ENCODE results near the gene DGKZ. TPM values are rescaled to one million over a fixed set of nuclear protein-coding genes. Genes with fewer than 3 reads are reported as not detected.

The DGKZ gene
- total and polyA plus RNA-seq, 2 experiments from 2014 or later = 21.4 to 62.7 TPM

DNA sequence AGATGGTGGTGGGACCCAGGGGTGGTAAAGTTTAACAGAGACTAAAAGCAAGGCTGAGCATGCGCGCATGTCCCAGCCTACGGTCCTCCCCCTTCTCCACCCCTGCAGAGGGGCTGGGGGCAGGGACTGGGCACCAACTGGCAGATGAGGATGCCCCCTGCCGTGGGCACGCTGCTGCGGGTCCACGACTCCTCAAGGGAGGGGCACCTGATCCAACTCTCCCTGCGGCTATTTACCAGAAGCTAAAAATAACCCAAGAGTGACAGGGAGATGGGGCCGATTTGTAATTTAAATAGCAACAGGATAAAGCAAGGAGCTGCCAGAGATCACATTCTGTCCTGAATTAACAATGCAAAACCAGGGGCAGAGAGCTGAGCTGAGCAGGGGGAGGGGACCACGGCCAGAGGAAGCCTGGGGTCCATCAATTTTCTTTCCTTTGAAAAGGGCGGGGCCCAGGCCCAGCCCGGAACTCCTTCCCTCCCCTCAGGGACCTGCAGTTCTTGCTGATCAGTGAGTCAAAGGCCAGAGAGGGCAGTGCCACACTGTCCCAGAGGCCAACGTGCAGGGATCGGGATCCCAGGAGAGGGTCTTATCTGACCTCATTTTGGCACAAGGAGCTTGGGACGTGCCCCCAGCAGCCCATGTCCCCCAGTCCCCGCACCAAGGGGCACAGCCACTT is 8.1 kb upstream of the DGKZ start:
- WGBS, 2 experiments (ENCODE audit: low coverage in 1 of 2, low lambda C conversion rate in 2 of 2, missing lambda C conversion rate in 2 of 2) = 30 to 35% methylated on average over 16 of the region's 16 CpGs
- no peaks in the 10 kb centered on the region; the same call in 1 of the 2 replicates for H3K27me3 ChIP-seq (replicated peaks; ENCODE audit: insufficient read depth)
- in situ Hi-C loops (cut with MboI) = no loop called here

DNA sequence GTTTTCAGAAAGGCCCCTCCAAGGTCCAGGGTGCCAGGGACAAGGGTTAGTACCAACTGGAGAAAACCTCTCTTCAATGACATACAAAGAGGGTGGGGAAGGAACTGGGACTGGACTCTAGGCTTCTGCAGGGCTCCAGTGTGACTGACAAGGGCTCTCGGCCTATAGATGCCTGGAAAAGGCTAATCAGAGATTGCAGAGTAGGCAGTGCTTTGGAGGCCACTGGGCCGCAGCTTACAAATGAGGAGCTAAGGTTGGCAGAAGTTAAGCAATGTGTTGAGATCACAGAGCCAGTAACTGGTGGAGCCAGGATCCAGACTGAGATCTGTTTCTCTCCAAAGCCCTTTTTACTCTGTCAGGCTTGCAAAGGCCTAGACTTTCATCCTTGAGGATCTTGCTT is 7.4 kb upstream of the DGKZ start:
- H3K9ac ChIP-seq = no peak overlapping the region
- H3K9me3 ChIP-seq (ENCODE audit: low read depth) = no peaks in the 10 kb centered on the region
- H3K9me2 ChIP-seq (ENCODE audit: insufficient read depth) = no peaks in the 10 kb centered on the region
- in situ Hi-C loops (cut with MboI) = no loop called here
- H3K27me3 ChIP-seq (replicated peaks; ENCODE audit: insufficient read depth) = no peaks in the 10 kb centered on the region
- 0 out of 2 replicates have a peak, but pooled peaks cover 4% of the 10 kb centered on the region for H3K4me1 ChIP-seq (ENCODE audit: insufficient read depth)
- WGBS, 2 experiments (ENCODE audit: low coverage in 1 of 2, low lambda C conversion rate in 2 of 2, missing lambda C conversion rate in 2 of 2) = 66 to 72% methylated on average over 2 of the region's 2 CpGs
- H3K79me2 ChIP-seq (ENCODE audit: insufficient read depth) = no peaks in the 10 kb centered on the region
- no peaks in the 10 kb centered on the region for H3F3A ChIP-seq (ENCODE audit: insufficient read depth)
- H3K36me3 ChIP-seq (ENCODE audit: low read depth) = no peaks in the 10 kb centered on the region
- no peak overlapping the region for H3K4me3 ChIP-seq
- no peak overlapping the region for H3K27ac ChIP-seq
- H2AFZ ChIP-seq = no peak overlapping the region
- no peak for DNase-seq
- TF ChIP-seq EZH2 (IDR thresholded peaks at IDR 0.05; ENCODE audit: insufficient read depth, poor library complexity, severe bottlenecking) (no peak), EZH2phosphoT487 (IDR thresholded peaks at IDR 0.05; ENCODE audit: insufficient read depth, low read depth) (no peak)
- no peak overlapping the region for H3K4me2 ChIP-seq (ENCODE audit: unreplicated experiment)
- no peaks in the 10 kb centered on the region for H4K20me1 ChIP-seq (ENCODE audit: insufficient read depth)

More for the DNA sequence above, 8.1 kb upstream of the DGKZ start:
- DNase-seq = no peak
- Histone ChIP-seq H3K4me3 (peak overlapping the region; percentile 6; the same call in 1 of the 2 replicates), H2AFZ (peak overlapping the region; percentile 34), H3K4me1 (ENCODE audit: insufficient read depth) (0 out of 2 replicates have a peak, but pooled peaks cover 4% of the 10 kb centered on the region), H3K4me2 (ENCODE audit: unreplicated experiment) (no peak overlapping the region), H4K20me1 (ENCODE audit: insufficient read depth) (no peaks in the 10 kb centered on the region), H3K36me3 (ENCODE audit: low read depth) (no peaks in the 10 kb centered on the region), H3F3A (ENCODE audit: insufficient read depth) (no peaks in the 10 kb centered on the region), H3K9me2 (ENCODE audit: insufficient read depth) (no peaks in the 10 kb centered on the region), H3K9me3 (ENCODE audit: low read depth) (no peaks in the 10 kb centered on the region), H3K27ac (no peak overlapping the region), H3K79me2 (ENCODE audit: insufficient read depth) (no peaks in the 10 kb centered on the region), H3K9ac (no peak overlapping the region)
- TF ChIP-seq EZH2 (IDR thresholded peaks at IDR 0.05; ENCODE audit: insufficient read depth, poor library complexity, severe bottlenecking) (no peak), EZH2phosphoT487 (IDR thresholded peaks at IDR 0.05; ENCODE audit: insufficient read depth, low read depth) (no peak)

DNA sequence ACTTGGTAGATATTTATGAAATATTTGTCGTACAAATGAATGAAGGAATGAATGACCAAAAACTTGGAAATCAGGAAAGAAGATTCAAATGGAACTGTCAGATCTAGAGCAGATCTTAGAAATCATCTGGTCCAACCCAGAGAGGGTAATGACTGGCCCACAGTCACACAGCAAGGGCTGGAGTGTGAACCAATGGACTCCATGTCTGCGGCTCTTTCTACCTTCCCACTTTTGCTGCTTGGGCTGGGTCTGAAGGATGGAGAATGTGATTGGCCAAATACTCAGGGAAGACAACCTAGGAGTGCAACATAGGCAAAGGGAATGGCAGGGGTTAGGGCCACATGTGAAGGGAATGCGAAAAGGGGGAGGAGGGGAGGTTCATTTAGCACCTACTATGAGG is 5.8 kb upstream of the DGKZ start:
- Histone ChIP-seq H3K9me2 (ENCODE audit: insufficient read depth) (no peaks in the 10 kb centered on the region), H3K4me3 (no peak overlapping the region), H3K9me3 (ENCODE audit: low read depth) (no peaks in the 10 kb centered on the region), H3K79me2 (ENCODE audit: insufficient read depth) (no peaks in the 10 kb centered on the region), H2AFZ (no peak overlapping the region), H3F3A (ENCODE audit: insufficient read depth) (no peaks in the 10 kb centered on the region), H3K9ac (no peak overlapping the region), H3K4me1 (ENCODE audit: insufficient read depth) (0 out of 2 replicates have a peak, but pooled peaks cover 1% of the 10 kb centered on the region), H3K4me2 (ENCODE audit: unreplicated experiment) (no peak overlapping the region), H3K27me3 (replicated peaks; ENCODE audit: insufficient read depth) (no peaks in the 10 kb centered on the region), H4K20me1 (ENCODE audit: insufficient read depth) (no peaks in the 10 kb centered on the region), H3K36me3 (ENCODE audit: low read depth) (no peaks in the 10 kb centered on the region), H3K27ac (no peak overlapping the region)
- TF ChIP-seq EZH2phosphoT487 (IDR thresholded peaks at IDR 0.05; ENCODE audit: insufficient read depth, low read depth) (no peak), EZH2 (IDR thresholded peaks at IDR 0.05; ENCODE audit: insufficient read depth, poor library complexity, severe bottlenecking) (no peak)
- in situ Hi-C loops (cut with MboI) = no loop called here
- no peak for DNase-seq
- WGBS, 2 experiments (ENCODE audit: low coverage in 1 of 2, low lambda C conversion rate in 2 of 2, missing lambda C conversion rate in 2 of 2) = 85 to 86% methylated on average over 3 of the region's 3 CpGs

DNA sequence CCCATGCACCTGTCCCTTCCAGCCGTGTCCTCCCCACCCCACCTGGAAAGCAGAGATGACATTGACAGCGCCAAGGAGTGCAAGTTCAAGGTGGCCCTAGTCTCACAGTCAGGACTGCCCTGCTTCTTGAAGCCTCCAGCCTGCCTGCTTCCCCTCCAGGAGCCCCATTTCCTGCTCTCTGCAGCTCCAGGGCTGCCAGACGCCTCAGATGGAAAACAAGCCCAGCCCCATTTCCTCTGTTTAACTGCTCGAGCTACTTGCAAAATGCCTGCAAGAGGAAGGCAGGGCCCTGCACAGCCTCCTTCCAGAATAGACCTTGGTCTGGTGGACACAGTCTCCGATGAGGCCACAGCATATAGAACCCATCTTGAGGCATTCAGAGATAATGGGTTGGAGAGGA is 5.0 kb upstream of the DGKZ start:
- in situ Hi-C loops (cut with MboI) = no loop called here

More for the DNA sequence above, 5.0 kb upstream of the DGKZ start:
- no peaks in the 10 kb centered on the region for H3K27me3 ChIP-seq (replicated peaks; ENCODE audit: insufficient read depth)
- H3K9me2 ChIP-seq (ENCODE audit: insufficient read depth) = no peaks in the 10 kb centered on the region
- no peak overlapping the region for H3K27ac ChIP-seq
- H3K79me2 ChIP-seq (ENCODE audit: insufficient read depth) = no peaks in the 10 kb centered on the region
- H2AFZ ChIP-seq = no peak overlapping the region
- H3F3A ChIP-seq (ENCODE audit: insufficient read depth) = no peaks in the 10 kb centered on the region
- TF ChIP-seq EZH2phosphoT487 (IDR thresholded peaks at IDR 0.05; ENCODE audit: insufficient read depth, low read depth) = no peak
- no peak for TF ChIP-seq EZH2 (IDR thresholded peaks at IDR 0.05; ENCODE audit: insufficient read depth, poor library complexity, severe bottlenecking)
- no peaks in the 10 kb centered on the region for H3K36me3 ChIP-seq (ENCODE audit: low read depth)
- no peaks in the 10 kb centered on the region for H3K9me3 ChIP-seq (ENCODE audit: low read depth)
- no peaks in the 10 kb centered on the region for H4K20me1 ChIP-seq (ENCODE audit: insufficient read depth)
- WGBS, 2 experiments (ENCODE audit: low coverage in 1 of 2, low lambda C conversion rate in 2 of 2, missing lambda C conversion rate in 2 of 2) = 67% methylated on average over 5 of the region's 5 CpGs
- no peak overlapping the region for H3K4me2 ChIP-seq (ENCODE audit: unreplicated experiment)
- no peak overlapping the region for H3K9ac ChIP-seq
- DNase-seq = no peak
- H3K4me3 ChIP-seq = no peak overlapping the region
- H3K4me1 ChIP-seq (ENCODE audit: insufficient read depth) = no peaks in the 10 kb centered on the region

Data from GM23248 (cell line).